Colonic mucosa (tissue), 4 donors: Measurements from ENCODE around the gene GAPT. TPM values are rescaled to one million over a fixed set of nuclear protein-coding genes. Genes with fewer than 3 reads are reported as not detected.

Experiments used
- DNase-seq: peaks from one replicate; pipeline ENCODE4 v3.0.0-alpha.2; 2020
- H3K27ac ChIP-seq: fragments of 200-600 bp; one replicate; pipeline ENCODE4 v1.8.0; 2021
- H3K27me3 ChIP-seq: fragments of 200-600 bp; one replicate; pipeline ENCODE4 v1.8.0; 2021
- H3K36me3 ChIP-seq: fragments of 200-600 bp; one replicate; pipeline ENCODE4 v1.8.0; 2021
- H3K4me1 ChIP-seq: fragments of 200-600 bp; one replicate; pipeline ENCODE4 v1.8.0; 2021; ENCODE audit warnings: mild to moderate bottlenecking
- H3K4me3 ChIP-seq: fragments of 200-600 bp; one replicate; pipeline ENCODE4 v1.8.0; 2021
- H3K9ac ChIP-seq, 2 donors: one replicate each; pipeline ENCODE4 v1.7.0; 2013; ENCODE audit warnings: control low read depth in 2 of 2, low read depth in 2 of 2, low read length in 2 of 2
- H3K9me3 ChIP-seq: fragments of 200-600 bp; one replicate; pipeline ENCODE4 v1.8.0; 2021
- intact Hi-C: fragments of 100-400 bp; cut with DNase I; formaldehyde crosslinking; loops from one replicate; pipeline ENCODE4 v1.14.1; 2022
- total RNA-seq, 2 donors: library from RNA; stranded (reverse); fragmentation: NEBNext Ultra II Directional in 1 of 2; extraction: Animal tissue kit (Norgen Biotek cat#: 25700) in 1 of 2; gene quantifications; one replicate each; pipeline ENCODE4 v1.2.1, GENCODE V29; 2021
- TF ChIP-seq, protein P1 (sequence below): fragments of 200-600 bp; IDR thresholded peaks from one replicate; pipeline ENCODE4 v1.8.0; 2022; ENCODE audit warnings: antibody characterized with exemption, mild to moderate bottlenecking
- donor health status: healthy.
- donor health status: DM: no; HTN: no; CAD: no.
- donor health status: DM: no; HTN: no; CAD: no.

Gene GAPT
- total RNA-seq, 2 donors from 2014 or later, result 0.69 to 1.3 TPM

DNA sequence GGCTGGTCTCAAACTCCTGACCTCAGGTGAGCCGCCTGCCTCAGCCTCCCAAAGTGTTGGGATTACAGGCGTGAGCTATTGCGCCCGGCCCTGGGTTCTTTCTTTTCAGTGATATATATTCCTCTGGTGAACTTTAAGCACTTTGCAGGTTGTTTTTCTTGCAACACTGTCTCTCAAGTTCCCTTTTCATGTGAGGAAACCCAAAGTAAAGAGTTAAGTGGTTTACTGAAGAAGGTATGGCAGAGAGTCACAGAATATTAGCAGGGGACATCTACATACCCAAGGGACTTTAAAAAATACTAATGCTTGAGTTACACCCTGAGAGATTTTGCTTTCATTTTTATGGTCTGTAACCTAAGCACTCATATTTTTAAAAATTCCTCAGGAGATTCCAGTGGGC lies 6.7 kb upstream of the GAPT start:
- Histone ChIP-seq H3K4me1 (no peaks in the 10 kb centered on the region), H3K27ac (no peak overlapping the region), H3K9ac (no peak overlapping the region), H3K9me3 (no peaks in the 10 kb centered on the region), H3K27me3 (no peaks in the 10 kb centered on the region), H3K4me3 (no peak overlapping the region), H3K36me3 (no peaks in the 10 kb centered on the region)
- no peak for DNase-seq
- TF ChIP-seq, protein P1, sequence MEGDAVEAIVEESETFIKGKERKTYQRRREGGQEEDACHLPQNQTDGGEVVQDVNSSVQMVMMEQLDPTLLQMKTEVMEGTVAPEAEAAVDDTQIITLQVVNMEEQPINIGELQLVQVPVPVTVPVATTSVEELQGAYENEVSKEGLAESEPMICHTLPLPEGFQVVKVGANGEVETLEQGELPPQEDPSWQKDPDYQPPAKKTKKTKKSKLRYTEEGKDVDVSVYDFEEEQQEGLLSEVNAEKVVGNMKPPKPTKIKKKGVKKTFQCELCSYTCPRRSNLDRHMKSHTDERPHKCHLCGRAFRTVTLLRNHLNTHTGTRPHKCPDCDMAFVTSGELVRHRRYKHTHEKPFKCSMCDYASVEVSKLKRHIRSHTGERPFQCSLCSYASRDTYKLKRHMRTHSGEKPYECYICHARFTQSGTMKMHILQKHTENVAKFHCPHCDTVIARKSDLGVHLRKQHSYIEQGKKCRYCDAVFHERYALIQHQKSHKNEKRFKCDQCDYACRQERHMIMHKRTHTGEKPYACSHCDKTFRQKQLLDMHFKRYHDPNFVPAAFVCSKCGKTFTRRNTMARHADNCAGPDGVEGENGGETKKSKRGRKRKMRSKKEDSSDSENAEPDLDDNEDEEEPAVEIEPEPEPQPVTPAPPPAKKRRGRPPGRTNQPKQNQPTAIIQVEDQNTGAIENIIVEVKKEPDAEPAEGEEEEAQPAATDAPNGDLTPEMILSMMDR, result no peak
- intact Hi-C loops, result no loop called here

DNA sequence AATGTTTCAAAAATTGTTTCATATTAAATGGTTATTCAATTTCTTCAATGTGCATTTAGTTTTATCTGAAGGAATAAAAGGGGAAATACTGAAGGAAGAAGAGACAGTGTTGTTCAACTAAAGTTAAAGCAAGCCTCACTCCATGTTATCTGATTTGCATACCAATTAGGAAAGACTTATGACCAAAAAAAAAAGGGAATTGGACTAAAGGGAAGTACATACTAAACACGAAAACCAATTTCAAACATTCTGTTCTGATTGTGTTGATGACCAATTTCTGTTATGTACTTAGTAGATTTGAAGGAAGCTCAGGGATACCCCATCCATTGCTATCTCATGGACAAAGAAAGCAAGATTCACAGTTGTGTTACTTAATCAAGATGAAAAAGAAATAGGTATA lies 4.9 kb upstream of the GAPT start:
- no peak for DNase-seq
- Histone ChIP-seq H3K9ac (no peak overlapping the region), H3K36me3 (no peaks in the 10 kb centered on the region), H3K27me3 (no peaks in the 10 kb centered on the region), H3K9me3 (no peaks in the 10 kb centered on the region), H3K27ac (no peak overlapping the region), H3K4me1 (no peaks in the 10 kb centered on the region), H3K4me3 (no peak overlapping the region)
- TF ChIP-seq, protein P1, result no peak
- intact Hi-C loops, result no loop called here

DNA sequence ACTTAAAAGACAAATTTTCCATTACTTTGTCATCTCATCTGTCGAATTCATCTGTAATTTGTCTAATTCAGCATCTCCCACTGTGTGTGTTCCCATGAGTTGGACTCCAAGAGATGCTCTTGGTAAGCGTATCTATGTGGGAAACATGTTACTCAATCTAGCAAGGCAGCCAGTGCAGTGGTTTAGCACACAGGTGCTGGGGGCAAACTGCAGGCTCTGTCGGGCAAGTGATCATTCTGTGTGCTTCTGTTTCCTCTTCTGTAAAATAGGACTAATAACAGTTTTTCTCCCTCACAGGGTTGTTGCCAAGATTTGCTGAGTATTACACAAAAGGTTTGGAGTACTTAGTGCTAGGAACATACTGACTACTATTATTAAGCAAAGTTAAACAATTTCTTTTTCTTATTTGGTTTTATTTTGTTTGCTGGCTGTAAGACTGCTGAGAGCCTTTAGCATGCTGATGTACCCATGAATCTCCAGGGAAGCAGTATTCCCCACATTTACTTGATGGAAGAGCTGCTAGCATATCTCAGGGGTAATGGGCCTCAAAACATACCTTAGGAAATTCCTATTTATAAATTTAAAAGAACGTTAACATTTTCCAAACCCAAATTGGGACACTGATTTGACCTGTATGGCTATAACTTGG lies 709 bp upstream of the GAPT start:
- no peaks in the 10 kb centered on the region for H3K4me1 ChIP-seq
- no peak overlapping the region for H3K4me3 ChIP-seq
- H3K9me3 ChIP-seq, result no peaks in the 10 kb centered on the region
- no peak overlapping the region for H3K9ac ChIP-seq
- H3K27me3 ChIP-seq, result no peaks in the 10 kb centered on the region
- DNase-seq, result no peak
- H3K27ac ChIP-seq, result no peak overlapping the region
- H3K36me3 ChIP-seq, result no peaks in the 10 kb centered on the region
- intact Hi-C loops, result no loop called here
- TF ChIP-seq, protein P1, result no peak

DNA sequence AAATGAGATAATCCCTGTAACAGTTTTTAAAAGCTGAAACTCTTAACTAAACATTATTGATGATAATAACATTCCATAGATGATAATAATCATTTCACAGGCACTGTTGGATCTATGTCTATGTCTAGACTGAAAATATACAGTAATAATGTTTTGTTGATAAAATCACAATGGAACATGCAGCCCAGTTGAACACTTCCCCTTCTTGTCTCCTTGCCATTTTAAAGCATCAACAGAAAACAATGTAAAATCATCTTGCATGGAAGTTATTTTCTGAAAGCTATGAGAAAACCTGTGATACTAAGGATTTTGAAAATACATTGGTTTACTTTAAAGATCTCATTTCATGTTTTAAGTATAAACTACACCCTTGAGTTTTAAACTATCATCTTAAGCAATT lies 1.9 kb downstream of the GAPT start:
- Histone ChIP-seq H3K27ac (no peak overlapping the region), H3K9me3 (no peaks in the 10 kb centered on the region), H3K27me3 (no peaks in the 10 kb centered on the region), H3K9ac (no peak overlapping the region), H3K36me3 (no peaks in the 10 kb centered on the region), H3K4me3 (no peak overlapping the region), H3K4me1 (no peaks in the 10 kb centered on the region)
- TF ChIP-seq, protein P1, result no peak
- intact Hi-C loops, result no loop called here
- DNase-seq, result no peak

DNA sequence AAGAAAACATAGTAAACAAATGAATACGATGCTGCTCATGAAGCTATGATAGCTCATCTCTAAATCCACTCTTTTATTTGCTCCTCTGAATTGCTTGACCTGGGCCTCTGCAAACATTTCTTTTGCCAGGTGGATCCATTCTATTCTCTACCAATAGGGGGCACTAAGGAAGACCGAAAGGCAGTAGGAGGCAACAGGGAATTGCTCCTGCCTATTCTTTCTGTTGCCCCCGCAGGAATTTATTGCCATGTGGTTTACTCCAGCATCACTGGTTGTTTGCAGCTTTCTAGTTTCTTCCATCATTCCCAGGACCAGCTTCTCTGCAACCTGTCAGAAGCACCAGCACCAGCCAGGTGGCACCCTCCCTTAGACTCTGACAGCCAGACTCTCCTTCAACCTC lies 5.3 kb downstream of the GAPT start:
- DNase-seq, result no peak
- Histone ChIP-seq H3K9ac (no peak overlapping the region), H3K27me3 (no peaks in the 10 kb centered on the region), H3K27ac (no peak overlapping the region), H3K9me3 (no peaks in the 10 kb centered on the region), H3K36me3 (no peaks in the 10 kb centered on the region), H3K4me3 (no peak overlapping the region), H3K4me1 (no peaks in the 10 kb centered on the region)
- intact Hi-C loops, result loop anchor here (5.0 kb wide), 1 partner anchor 316 kb away; no protein-coding TSS in a partner anchor
- TF ChIP-seq, protein P1, result no peak
